ENCODE measurements around the gene PNPO. TPM values are rescaled to one million over a fixed set of nuclear protein-coding genes. Genes with fewer than 3 reads are reported as not detected.
A peak's percentile ranks its signal among the peaks of the same experiment; 100 is the strongest.

Gene PNPO
- total and polyA plus RNA-seq, 2 of the 13 experiments (the other 11 are each of a cell fraction or from before 2014, with no cell fraction given): 47.9 to 63.3 TPM

GRCh38 chr17:47970725-47971499 lies 29.5 kb downstream of the PNPO start, which contains the start of gene CDK5RAP3 (continued):
- TF ChIP-seq TBX2 (CRISPR knock-in tag; IDR thresholded peaks at IDR 0.05; ENCODE audit: borderline replicate concordance) (peak; percentile 96), ZSCAN29 (CRISPR knock-in tag; conservative IDR thresholded peaks at IDR 0.05) (no peak; the same call in 1 of the 2 replicates), LBX2 (CRISPR knock-in tag; IDR thresholded peaks at IDR 0.05; ENCODE audit: borderline replicate concordance) (peak; percentile 98), PLRG1 (conservative IDR thresholded peaks at IDR 0.05) (no peak), ZNF256 (CRISPR knock-in tag; conservative IDR thresholded peaks at IDR 0.05) (0 out of 2 replicates have a peak, but pooled peaks have one; percentile 39), HMG20B (CRISPR knock-in tag; conservative IDR thresholded peaks at IDR 0.05) (no peak), DMAP1 (CRISPR knock-in tag; IDR thresholded peaks at IDR 0.05) (peak; percentile 92), ZNF484 (CRISPR knock-in tag; IDR thresholded peaks at IDR 0.05; ENCODE audit: borderline replicate concordance, low read depth) (0 out of 2 replicates have a peak, but pooled peaks have one; percentile 57), MXI1 (IDR thresholded peaks at IDR 0.05; ENCODE audit: borderline replicate concordance, low read depth, low read length) (peak; percentile 87; the same call in 2 of the 3 replicates), ZNF567 (CRISPR knock-in tag; IDR thresholded peaks at IDR 0.05; ENCODE audit: borderline replicate concordance) (0 out of 2 replicates have a peak, but pooled peaks have one; percentile 50), ZNF317 (CRISPR knock-in tag; IDR thresholded peaks at IDR 0.05) (0 out of 2 replicates have a peak, but pooled peaks have one; percentile 83), EHMT2 (IDR thresholded peaks at IDR 0.05; ENCODE audit: borderline replicate concordance, low read depth, low read length) (no peak; the same call in 1 of the 2 replicates), GMEB1 (CRISPR knock-in tag; IDR thresholded peaks at IDR 0.05; ENCODE audit: borderline replicate concordance) (peak; percentile 99), SRSF4 (IDR thresholded peaks at IDR 0.05; ENCODE audit: low read depth, low read length, poor library complexity, severe bottlenecking) (no peak), ZNF883 (CRISPR knock-in tag; IDR thresholded peaks at IDR 0.05; ENCODE audit: not compliant biosample characterization) (peak; percentile 98)
- TF ChIP-seq, protein P1, sequence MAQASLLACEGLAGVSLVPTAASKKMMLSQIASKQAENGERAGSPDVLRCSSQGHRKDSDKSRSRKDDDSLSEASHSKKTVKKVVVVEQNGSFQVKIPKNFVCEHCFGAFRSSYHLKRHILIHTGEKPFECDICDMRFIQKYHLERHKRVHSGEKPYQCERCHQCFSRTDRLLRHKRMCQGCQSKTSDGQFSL (CRISPR knock-in tag; IDR thresholded peaks at IDR 0.05): peak; percentile 98
- TF ChIP-seq, protein P2, sequence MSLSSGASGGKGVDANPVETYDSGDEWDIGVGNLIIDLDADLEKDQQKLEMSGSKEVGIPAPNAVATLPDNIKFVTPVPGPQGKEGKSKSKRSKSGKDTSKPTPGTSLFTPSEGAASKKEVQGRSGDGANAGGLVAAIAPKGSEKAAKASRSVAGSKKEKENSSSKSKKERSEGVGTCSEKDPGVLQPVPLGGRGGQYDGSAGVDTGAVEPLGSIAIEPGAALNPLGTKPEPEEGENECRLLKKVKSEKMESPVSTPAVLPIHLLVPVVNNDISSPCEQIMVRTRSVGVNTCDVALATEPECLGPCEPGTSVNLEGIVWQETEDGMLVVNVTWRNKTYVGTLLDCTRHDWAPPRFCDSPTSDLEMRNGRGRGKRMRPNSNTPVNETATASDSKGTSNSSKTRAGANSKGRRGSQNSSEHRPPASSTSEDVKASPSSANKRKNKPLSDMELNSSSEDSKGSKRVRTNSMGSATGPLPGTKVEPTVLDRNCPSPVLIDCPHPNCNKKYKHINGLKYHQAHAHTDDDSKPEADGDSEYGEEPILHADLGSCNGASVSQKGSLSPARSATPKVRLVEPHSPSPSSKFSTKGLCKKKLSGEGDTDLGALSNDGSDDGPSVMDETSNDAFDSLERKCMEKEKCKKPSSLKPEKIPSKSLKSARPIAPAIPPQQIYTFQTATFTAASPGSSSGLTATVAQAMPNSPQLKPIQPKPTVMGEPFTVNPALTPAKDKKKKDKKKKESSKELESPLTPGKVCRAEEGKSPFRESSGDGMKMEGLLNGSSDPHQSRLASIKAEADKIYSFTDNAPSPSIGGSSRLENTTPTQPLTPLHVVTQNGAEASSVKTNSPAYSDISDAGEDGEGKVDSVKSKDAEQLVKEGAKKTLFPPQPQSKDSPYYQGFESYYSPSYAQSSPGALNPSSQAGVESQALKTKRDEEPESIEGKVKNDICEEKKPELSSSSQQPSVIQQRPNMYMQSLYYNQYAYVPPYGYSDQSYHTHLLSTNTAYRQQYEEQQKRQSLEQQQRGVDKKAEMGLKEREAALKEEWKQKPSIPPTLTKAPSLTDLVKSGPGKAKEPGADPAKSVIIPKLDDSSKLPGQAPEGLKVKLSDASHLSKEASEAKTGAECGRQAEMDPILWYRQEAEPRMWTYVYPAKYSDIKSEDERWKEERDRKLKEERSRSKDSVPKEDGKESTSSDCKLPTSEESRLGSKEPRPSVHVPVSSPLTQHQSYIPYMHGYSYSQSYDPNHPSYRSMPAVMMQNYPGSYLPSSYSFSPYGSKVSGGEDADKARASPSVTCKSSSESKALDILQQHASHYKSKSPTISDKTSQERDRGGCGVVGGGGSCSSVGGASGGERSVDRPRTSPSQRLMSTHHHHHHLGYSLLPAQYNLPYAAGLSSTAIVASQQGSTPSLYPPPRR (CRISPR knock-in tag; IDR thresholded peaks at IDR 0.05; ENCODE audit: borderline replicate concordance): peak; percentile 19; the same call in 1 of the 2 replicates
- TF ChIP-seq, protein P3, sequence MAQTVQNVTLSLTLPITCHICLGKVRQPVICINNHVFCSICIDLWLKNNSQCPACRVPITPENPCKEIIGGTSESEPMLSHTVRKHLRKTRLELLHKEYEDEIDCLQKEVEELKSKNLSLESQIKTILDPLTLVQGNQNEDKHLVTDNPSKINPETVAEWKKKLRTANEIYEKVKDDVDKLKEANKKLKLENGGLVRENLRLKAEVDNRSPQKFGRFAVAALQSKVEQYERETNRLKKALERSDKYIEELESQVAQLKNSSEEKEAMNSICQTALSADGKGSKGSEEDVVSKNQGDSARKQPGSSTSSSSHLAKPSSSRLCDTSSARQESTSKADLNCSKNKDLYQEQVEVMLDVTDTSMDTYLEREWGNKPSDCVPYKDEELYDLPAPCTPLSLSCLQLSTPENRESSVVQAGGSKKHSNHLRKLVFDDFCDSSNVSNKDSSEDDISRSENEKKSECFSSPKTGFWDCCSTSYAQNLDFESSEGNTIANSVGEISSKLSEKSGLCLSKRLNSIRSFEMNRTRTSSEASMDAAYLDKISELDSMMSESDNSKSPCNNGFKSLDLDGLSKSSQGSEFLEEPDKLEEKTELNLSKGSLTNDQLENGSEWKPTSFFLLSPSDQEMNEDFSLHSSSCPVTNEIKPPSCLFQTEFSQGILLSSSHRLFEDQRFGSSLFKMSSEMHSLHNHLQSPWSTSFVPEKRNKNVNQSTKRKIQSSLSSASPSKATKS (CRISPR knock-in tag; IDR thresholded peaks at IDR 0.05): 0 out of 2 replicates have a peak, but pooled peaks have one; percentile 50
